Measurements from ENCODE around the gene GLDN.
"Not testable (repeated sequence)": the region's sequence is repeated elsewhere in the genome, so short reads cannot be mapped to it uniquely, and the experiment has no call there.

The GLDN gene

DNA sequence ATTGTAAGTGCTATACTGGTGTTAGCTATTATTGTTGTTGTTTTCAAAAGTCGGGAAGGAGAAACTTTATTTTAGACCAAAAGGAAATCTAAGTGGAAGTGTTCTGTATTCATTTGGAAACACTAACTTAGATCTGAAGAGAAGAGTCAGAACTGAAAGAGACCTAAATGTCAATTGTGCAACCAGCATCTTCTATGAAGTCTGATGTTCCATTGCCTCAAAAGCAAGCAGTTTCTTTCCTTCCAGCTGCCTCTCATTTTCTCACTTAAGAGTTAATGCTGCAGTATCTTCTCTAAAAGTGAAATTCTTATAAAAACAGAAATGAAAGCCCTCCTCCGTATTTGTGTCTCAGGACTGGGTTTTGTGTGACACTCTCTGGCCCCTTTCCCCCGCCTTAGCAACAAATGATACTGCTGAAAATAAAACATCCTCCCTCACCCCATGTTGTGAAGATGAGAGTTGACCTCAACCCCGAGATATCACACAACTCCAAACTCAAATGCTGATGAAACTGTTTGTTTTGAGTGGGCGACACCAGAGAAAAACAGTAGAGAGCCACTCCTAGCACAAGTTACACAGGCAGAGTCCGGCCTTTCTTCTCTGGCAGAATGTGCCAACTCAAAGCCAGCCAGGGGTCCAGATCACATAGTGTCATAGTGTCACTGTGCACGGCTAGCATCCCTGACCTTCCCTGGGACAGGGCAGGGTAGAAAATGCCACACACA is 48.9 kb downstream of the GLDN start:
- DNase-seq: no peak

DNA sequence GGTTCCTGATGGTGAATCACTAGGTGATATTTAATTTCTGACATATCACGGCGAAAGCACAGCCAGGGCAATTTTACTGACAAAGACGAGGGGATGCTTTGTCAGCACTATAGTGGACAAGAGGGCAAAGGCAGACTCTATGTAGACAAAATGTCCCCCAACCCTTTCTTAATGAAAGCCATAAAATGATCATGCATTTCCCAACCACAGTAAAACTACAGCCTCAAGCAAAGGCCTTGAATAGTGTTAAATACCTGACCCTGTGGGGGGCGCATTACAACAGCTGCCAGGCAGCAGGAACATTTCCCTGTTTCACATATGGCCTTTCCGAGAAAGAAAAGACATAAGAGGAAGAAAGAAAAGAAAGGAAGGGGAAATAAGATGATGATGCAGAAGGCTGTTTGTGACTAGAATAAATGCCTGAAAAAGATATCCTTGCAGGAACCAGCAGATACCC is 49.5 kb downstream of the GLDN start:
- no peak for DNase-seq

DNA sequence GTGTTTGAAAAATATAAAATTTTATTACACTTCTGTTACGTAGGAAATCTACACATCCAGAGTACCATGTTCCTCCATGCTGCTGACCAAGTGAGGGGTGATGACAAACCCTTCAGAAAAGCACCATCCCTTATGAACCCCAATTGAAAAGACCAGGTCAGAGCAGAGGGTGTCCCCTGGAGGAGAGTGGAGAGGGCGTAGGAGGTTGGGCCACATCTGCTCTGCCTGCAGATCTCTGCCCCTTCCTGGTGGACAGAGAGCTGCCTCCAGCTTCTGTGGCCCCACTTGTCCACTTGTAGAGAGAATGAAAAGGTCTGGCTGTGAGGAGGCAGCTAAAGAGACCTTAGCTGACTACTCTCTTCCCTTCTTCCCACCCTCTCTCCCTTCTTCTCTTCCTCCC is 55.5 kb downstream of the GLDN start:
- no peak for DNase-seq

DNA sequence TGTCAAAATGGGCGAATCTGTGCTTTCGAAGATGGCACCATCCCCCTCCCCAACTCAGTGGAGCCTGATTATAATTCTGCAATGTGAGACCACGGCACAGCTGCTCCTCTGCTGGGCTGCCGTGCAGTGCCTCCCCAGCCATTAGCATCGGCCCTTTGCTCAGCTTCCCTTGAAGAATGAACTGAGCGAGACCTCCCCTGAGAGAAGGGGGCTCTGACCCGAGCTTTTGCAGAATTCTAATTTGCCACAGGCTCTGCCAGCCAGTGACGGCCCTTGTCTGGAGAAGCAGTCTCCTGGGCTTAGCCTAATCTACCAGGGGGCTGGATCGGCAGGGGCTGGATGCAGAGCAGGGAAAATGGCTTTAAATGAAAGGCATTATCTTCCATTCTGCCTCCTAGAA is 57.2 kb downstream of the GLDN start:
- no peak for DNase-seq

DNA sequence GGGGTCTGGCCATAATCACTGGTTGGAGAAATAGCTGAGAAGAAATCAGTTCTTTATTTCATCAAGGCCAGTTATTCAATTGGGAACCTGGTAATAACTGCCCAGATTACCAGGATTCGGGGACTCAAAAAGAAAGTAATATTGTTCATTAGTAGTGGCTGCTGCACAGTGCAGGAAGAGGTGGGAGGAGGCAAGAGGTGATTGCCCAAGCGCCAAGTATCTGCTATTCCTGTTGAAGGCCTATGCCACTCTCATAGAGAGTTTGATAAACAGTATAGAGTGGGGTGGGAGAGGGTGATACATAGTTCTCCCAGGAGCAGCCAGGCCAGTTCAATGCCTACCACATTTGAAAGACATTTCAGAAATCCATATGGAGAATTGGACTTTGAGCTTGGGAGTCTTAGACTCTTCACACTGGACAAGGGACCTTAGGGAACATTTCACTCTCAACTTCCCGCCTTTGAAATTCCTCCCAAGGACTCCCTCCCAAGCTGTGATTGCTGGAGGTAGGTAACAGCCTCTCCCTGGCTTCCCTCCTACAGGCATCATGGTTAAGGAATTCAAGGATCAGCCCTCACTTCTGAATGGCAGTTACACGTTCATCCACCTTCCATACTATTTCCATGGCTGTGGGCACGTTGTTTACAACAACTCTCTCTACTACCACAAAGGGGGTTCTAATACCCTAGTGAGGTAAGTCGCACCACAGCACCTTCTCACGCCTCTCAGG is 59.8 kb downstream of the GLDN start:
- DNase-seq: no peak

DNA sequence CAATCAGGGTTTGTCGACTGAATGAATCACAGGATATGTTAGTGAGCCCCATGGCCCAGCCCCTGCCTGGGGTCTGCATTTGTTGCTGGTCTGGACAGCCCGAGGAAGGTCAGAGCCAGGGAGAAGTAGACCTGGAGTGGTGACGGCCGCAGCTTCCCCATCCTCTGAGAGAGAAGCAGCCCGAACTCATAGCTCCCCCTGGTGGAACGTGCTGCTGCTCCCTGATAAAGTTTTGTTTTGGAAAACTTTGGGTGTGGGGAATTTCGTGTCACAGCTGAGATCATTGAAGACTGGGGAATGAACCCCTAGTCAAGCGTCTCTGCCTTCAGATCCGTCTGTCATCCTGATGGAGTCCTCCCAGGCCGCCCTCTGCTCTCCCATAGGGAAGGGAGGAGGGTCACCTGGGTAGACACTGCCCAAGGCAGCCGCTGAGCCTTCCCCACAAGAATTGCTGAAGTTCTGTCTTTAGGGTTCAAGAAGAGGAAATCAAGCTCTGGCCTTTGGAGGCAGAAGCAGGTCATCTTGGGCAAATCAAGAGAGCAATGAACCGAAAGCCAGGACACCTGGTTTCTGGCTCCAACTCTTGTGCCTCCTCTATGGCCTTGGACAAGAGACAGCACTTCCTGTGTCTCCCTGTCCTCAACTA is 60.5 kb downstream of the GLDN start:
- no peak for DNase-seq

DNA sequence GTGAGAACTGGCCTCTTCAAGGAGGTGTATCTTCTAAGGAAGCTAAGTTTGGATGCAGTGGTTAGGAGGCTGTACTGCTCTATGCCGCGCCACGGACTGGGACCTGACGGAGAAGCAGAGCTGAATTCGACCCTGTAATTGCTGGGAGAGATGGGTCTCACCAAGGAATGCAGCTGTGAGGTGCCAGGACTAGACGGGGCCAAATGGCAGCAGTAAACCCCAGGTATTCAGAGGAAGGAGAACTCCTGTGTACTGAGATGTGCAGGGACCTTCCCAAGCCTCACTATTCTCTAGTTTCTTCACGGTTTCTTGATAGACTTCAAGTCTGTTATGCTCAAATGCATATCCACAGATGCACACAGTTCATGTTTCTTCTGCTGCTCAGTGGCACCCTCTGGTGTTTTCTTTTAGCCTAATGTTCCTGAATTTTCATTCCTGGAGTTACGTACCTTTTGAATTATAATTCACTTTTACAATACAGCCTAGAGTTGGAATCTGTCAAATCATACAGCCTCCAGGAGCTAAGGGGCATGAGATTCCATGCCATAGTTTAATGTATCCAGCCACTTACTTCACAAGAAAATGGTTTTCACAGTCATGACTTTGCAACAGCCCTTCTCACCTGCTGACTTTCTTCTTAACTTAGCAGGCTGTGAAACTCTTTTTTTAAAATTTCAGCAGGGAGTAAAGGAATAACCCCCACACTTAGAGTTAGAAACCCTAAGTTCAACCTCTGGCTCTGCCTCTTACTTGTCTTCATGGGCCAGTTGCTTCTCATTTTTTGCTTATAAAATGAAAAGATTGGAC is 61.8 kb downstream of the GLDN start:
- no peak for DNase-seq

DNA sequence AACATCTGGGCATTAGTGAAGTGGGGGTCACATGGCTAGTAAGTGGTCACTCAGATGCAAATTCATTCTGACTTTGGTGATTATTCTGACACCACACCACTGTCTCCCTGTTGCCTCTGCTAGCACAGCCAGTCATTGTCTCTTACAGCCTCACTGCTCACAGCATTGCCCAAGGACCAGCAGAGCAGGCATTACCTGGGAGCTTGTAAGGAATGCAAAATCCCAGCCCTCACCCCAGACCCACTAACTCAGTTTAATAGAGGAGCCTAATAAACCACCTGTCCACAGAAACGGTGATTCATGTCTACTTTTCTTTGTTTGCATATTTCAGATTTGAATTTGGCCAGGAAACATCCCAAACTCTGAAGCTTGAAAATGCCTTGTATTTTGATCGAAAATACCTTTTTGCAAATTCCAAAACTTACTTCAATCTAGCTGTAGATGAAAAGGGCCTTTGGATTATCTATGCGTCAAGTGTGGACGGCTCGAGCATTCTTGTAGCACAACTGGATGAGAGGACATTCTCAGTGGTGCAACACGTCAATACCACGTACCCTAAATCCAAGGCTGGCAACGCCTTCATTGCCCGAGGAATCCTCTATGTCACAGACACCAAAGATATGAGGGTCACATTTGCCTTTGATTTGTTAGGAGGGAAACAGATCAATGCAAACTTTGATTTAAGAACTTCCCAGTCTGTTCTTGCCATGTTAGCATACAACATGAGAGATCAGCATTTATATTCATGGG is 62.7 kb downstream of the GLDN start:
- no peak for DNase-seq

DNA sequence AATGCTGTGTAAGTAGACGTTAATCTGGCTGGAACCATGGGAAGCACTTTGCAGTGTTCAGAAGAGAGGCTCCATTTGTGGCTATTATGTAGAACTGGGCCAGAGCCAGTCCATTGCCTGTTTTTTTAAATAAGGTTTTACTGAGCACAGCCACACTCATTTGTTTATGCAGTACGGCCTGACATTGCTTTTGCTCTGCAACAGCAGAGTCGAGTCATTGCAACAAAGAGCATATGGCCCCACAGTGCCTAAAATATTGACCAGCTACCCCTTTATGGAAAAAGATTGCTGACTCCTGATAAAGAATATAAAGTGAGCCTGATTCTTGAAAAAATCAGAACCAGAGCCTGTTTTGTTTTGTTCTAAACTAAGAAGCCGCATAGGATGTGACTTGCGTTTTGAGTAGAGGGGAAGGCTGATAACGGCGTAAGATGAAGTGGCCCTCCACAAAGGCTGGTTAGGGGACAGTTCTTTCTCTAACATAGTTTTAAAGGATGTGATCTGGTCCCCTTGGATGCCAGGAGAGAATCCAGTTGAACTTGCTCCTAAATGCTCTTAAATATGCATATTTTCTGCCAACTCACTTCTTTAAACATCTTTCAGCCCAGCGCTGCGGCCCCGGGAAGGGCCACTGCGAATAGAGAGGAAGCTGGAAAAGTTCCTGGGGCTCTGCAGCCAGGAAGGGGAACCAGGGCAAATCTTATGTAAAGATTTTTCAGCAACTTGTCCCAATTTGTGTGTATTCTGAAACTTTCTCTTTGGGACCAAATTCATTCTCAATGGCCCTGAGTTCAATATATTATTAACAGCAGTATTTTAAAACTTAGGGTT is 64.5 kb downstream of the GLDN start:
- DNase-seq: no peak

DNA sequence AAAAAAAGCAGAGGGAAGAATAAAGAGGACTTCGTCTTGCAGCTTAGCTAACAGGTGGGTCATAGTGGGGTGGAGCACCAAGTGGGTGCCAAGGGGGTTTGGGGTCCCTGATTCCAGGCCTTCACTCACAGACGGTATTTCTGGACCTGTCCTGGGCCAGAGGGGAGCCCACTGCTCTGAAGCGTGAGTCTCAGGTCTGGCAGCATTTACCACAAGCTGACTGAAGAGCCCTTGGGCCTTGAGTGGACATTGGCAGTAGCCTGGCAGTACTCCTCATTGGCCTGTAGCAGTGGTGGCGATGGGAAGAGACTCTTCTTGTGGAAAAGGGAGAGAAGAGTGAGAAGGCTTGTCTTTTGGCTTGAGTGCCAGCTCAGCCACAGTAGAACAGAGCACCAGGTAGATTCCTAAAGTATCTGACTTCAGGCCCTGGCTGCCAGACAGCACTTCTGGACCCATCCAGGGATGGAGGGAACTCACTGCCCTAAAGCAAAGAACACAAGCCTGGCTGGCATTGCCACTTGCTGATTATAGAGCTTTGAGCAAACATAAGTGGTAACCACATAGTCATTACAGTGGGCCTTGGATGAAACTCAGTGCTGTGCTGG is 72.9 kb downstream of the GLDN start:
- no peak for DNase-seq

DNA sequence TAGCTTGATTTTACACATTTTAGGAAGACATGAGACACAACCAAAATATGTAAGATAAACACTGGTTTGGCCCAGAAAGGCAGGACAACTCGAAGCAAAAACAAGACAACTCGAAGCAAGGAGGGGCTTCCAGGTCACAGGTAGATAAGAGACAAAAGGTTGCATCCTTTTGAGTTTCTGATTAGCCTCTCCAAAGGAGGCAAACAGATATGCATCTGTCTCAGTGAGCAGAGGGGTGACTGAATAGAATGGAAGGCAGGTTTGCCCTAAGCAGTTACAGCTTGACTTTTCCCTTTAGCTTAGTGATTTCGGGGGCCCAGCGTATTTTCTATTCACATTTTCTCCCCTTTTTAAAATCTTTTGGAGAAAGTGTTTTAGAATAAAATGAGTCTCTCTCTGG is 74.7 kb downstream of the GLDN start:
- no peak for DNase-seq

DNA sequence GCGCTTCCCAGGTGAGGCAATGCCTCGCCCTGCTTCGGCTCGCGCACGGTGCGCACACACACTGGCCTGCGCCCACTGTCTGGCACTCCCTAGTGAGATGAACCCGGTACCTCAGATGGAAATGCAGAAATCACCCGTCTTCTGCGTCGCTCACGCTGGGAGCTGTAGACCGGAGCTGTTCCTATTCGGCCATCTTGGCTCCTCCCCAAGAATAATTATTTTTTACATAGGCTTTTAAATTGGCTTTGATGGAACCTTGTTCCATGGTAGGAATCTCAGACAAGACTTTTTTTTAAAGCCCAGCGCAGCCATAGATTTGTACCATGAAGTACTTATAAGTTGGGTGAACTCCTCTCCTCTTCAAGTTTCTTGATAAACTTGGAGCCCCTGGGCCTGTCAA is 81.6 kb downstream of the GLDN start:
- not testable (repeated sequence) for DNase-seq

DNA sequence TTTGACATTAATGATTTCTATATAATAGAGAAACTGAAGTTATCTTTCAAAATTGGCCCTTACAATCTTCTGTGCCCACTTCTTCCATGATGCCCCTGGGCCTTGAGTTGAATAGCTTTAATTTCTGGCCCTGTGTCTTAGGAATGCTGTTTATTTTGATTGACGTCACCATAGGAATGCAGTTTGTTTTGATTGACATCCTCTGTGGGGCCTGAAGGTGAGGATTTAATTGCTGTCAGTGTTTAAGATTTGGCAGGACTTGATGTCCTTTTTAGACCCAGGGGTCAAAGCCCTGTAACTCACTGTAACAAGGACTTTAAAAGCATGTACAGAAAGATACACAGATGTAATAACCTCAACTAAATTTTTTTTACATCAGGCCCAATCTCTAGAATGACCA is 83.3 kb downstream of the GLDN start:
- DNase-seq: no peak

DNA sequence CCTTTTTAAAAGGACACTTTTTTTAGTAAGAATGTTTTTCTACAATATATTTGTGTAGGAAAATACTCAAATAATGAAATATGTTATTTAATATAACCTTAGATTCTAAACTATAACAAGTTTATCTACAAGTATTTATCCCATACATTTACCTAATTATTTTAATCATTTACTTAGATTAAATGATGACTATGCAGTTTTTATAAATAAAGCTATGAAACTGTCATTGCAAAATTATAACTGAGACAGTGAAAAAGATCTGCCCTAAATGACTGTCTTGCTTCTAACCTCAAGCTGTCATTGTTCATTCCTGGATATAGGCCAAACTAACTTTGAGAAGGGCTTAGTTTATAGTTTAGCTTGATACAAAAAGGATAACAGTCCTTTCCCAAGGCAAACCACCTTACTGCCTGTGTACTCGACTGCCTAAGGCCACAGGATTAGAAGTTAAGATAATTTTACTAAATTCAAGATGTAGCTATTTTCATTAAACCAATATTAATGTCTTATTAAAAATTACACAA is 84.1 kb downstream of the GLDN start:
- DNase-seq: no peak

DNA sequence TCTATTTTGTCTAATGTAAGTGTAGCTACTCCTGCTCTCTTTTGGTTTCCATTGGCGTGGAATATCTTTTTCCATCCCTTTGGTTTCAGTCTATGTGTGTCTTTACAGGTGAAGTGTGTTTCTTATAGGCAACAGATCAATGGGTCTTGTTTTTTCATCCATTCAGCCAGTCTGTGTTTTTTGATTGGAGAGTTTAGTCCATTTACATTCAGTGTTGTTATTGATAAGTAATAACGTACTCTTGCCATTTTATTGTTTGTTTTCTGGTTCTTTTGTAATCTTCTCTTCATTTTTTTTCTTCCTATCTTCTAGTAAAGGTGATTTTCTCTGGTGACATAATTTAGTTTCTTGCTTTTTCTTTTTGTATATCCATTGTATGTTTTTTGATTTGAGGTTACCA is 97.1 kb downstream of the GLDN start:
- no peak for DNase-seq

DNA sequence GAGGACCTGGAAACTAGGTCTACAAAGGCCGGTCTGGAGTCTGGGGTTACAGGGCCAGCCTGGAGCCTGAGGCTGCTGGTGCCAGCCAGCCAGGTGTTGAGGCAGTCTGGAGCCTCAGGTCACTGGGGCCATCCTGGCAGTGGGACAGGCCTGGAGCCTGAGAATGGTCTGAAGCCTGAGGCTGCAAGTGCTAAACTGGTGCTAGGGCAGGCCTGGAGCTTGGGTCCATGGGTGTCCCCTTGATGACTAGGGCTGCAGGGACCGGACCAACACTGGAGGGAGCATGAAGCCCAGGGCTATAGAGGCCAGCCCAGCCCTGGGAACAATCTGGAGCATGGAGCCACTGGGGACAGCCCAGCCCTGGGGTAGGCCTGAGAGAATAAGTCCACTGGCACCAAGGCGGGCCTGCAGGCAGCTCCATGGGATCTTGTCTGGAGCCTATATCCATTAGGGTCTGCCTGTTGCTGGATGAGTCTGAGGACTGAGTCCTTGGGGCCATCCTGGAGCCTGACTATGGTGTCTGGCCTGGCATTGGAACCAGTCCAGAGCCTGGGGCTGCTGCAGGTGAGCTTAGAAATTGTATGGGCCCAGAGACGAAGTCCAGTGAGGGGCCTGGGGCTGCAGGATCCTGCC is 101.9 kb downstream of the GLDN start:
- no peak for DNase-seq

DNA sequence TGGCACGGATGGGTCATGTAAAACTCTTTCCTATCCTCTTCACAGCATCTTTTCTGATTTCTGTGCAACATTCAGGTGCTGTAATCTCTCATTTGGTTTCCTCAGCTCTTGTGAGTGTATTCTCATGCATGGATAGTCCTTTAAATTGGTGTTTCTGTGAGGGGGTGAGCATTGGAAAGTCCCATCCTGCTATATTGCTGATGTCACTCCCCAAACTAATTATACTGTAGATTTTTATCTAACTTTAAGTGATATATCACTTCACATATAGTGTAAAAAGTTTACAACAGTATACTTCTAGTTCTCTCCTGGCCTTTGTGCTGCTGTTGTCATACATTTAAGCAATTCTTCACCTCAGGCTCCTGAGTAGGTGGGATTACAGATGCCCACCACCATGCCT is 102.7 kb downstream of the GLDN start:
- no peak for DNase-seq

DNA sequence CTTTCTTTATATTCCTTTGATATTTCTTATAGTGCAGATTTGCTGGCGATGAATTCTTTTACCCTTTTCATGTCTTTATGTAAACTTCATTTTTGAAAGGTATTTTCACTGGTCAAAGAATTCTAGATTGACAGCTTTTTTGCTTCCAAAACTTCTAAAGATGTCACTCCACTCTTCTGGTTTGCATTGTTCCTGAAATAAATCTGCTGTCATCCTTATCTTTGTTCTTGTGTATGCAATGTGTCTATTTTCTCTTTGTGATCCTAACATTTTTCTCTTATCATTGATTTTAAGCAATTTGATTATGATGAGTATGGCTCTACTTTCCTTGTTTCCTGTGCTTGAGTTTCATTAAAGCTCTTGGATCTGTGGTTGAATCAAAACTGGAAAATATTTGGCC is 103.4 kb downstream of the GLDN start:
- no peak for DNase-seq

DNA sequence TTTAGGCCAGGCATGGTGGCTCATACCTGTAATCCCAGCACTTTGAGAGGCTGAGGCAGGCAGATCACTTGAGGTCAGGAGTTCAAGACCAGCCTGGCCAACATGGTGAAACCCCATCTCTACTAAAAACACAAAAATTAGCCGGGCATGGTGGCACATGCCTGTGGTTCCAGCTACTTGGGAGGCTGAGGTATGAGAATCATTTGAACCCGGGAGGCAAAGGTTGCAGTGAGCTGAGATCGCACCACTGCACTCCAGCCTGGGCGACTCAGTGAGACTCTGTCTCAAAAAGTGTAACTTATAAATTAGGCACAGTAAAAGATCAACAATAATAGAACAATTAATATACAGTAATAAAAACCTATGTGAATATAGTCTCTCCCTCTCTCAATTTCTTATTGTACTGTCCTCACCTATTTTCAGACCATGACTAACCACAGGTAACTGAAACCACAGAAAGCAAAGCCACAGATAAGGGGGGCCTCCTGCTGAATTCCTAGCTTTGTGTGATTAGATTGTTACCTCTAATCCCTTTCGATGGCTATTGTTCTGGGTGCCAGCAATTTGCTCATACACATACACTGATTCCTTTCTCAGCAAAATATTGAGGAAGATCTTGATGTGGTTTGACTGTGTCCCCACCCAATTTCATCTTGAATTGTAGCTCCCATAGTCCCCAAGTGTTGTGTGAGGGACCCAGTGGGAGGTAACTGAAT is 104.7 kb downstream of the GLDN start:
- DNase-seq: not testable (repeated sequence)
